ENCODE measurements around the gene GALNT9. TPM values are rescaled to one million over a fixed set of nuclear protein-coding genes. Genes with fewer than 3 reads are reported as not detected.
"Not testable (repeated sequence)": the region's sequence is repeated elsewhere in the genome, so short reads cannot be mapped to it uniquely, and the experiment has no call there.

The GALNT9 gene
- total RNA-seq, 8 experiments from 2014 or later: 0.40 to 23.8 (median 1.3) TPM

GRCh38 chr12:132249689-132250478 is 79.5 kb downstream of the GALNT9 start:
- Histone ChIP-seq H3K4me3 (no peak overlapping the region), H3K27ac (no peak overlapping the region), H3K4me1 (replicated peaks in 1 of 2) (peaks cover 0 to 15% of the 10 kb centered on the region in 2 donors)
- peak in 5 of 8 experiments; percentile 65 to 77 (median 70) for ATAC-seq (replicated peaks in 6 of 8)
- in situ Hi-C loops (cut with MboI; ENCODE audit: low pct_unique_long_range_greater_than_20kb in 2 of 9, low sequenced_read_pairs in 9 of 9, unreplicated experiment in 9 of 9): no loop called here
- WGBS, 10 experiments: 57 to 93% (median 80%) methylated on average over 2 to 8 of the region's 39 CpGs; no CpG with 5 or more reads in 4 of the 10 experiments

DNA sequence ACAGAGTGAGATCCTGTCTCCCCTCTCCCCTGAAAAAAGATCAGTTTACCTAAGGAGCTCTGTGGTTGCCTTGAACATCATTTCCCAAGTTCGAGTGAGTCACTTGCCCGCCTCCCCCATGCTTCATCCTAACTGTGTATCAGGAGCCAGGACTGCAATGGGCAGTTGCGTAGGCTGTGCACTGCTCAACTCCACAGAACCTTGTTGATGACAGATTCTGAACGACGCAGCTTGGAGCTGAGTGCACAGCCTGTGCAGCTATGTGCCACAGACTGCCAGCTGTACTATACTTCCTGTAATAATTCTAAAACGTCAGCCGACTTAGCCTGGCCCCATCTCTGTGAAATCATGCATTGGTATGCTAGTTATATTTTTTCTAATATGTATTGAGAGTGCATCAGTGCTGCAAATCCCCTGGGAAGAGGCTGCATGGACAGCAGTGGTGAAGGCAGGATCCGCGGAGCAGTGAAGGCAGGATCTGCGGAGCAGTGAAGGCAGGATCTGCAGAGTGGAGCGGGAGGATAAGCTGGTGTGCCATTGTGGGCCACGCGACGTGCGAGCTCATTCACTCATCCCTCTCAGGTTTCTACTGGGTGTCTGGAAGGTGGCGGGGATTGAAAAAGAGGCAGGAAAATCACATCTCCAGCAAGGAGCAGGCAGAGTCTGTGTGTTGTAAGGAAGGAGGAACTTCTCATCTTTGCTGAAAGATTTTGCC is 80.8 kb downstream of the GALNT9 start:
- Histone ChIP-seq H3K4me1 (replicated peaks in 1 of 2) (peaks cover 0 to 18% of the 10 kb centered on the region in 2 donors), H3K27ac (peak overlapping the region in 1 of 2 donors; percentile 41), H3K4me3 (no peak overlapping the region)
- WGBS, 10 experiments: 10 to 100% (median 61%) methylated on average over 1 to 12 of the region's 16 CpGs; no CpG with 5 or more reads in 3 of the 10 experiments
- ATAC-seq (replicated peaks in 6 of 8): peak in 7 of 8 experiments; percentile 37 to 83 (median 53)
- in situ Hi-C loops (cut with MboI; ENCODE audit: low pct_unique_long_range_greater_than_20kb in 2 of 9, low sequenced_read_pairs in 9 of 9, unreplicated experiment in 9 of 9): no loop called here

DNA sequence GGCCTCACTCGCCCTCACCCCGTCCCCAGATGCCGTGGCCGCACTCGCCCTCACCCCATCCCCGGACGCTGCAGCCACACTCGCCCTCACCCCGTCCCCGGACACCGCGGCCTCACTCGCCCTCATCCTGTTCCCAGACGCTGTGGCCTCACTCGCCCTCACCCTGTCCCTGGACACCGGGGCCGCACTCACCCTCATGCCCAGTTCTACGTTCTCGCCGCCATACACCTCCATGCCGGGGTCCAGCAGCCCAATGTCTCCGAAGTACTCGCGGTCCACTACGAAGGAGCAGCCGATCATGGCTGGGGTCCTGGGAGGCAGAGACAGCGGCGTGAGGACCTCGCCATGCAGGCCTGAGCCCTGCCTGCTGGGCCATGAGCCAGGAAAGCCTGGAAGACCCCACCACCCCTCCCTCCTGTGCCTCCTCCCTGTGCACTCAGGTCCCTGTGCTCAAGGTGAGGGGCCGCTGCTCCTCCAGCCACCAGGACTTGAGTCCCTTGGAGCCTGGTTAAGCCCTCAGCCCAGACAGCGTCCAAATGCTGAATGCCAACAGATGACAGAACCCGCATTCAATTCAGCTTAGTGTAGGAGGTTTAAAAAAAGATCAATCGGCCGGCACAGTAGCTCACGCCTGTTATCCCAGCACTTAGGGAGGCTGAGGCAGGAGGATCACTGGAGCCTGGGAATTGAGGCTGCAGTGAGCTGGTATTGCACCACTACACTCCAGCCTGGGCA is 81.5 kb downstream of the GALNT9 start:
- in situ Hi-C loops (cut with MboI; ENCODE audit: low pct_unique_long_range_greater_than_20kb in 2 of 9, low sequenced_read_pairs in 9 of 9, unreplicated experiment in 9 of 9): no loop called here
- Histone ChIP-seq H3K4me1 (replicated peaks in 1 of 2) (peaks cover 0 to 19% of the 10 kb centered on the region in 2 donors), H3K27ac (no peak overlapping the region), H3K4me3 (no peak overlapping the region)
- WGBS, 10 experiments: 70 to 93% (median 77%) methylated on average over 3 to 20 of the region's 35 CpGs; no CpG with 5 or more reads in 7 of the 10 experiments
- ATAC-seq (replicated peaks in 6 of 8): no peak

DNA sequence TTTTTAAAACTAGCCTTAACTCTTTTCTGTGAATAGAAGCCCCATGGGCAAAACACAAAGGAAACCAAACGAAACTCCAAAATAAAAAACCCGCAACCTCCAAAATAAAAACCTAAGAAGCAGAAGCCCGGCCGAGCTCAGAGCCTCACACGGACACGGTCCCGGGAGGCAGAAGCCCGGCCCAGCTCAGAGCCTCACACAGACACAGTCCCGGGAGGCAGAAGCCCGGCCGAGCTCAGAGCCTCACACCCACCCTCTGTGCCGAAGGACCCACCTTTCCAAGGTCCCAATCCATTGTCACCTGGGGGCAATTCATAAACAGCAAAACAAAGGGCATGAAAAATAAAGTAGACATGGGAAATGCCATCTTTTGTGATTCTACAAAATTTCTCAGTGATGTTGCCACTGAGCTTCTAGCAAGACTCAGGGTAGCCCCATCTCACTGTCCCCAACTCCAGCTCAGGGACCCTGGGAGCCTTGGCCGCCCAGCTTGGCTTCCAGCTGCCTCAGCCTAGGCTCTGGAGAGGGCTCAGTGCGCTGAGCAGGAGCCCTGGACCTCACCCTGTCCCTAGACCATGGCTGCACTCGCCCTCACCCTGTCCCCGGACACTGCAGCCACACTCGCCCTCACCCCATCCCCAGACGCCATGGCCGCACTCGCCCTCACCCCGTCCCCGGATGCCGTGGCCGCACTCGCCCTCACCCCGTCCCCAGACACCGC is 82.2 kb downstream of the GALNT9 start:
- in situ Hi-C loops (cut with MboI; ENCODE audit: low pct_unique_long_range_greater_than_20kb in 2 of 9, low sequenced_read_pairs in 9 of 9, unreplicated experiment in 9 of 9): no loop called here

GRCh38 chr12:132245521-132246101 is 83.8 kb downstream of the GALNT9 start:
- in situ Hi-C loops (cut with MboI; ENCODE audit: low pct_unique_long_range_greater_than_20kb in 2 of 9, low sequenced_read_pairs in 9 of 9, unreplicated experiment in 9 of 9): no loop called here
- Histone ChIP-seq H3K4me1 (replicated peaks in 1 of 2) (peaks cover 0 to 19% of the 10 kb centered on the region in 2 donors), H3K4me3 (no peak overlapping the region), H3K27ac (no peak overlapping the region)
- no peak for ATAC-seq (replicated peaks in 6 of 8)
- 50 to 85% (median 63%) methylated on average over 2 to 16 of the region's 28 CpGs; no CpG with 5 or more reads in 7 of the 10 experiments for WGBS, 10 experiments

More for the DNA sequence above, 82.2 kb downstream of the GALNT9 start:
- H3K4me3 ChIP-seq: no peak overlapping the region
- ATAC-seq (replicated peaks in 6 of 8): no peak
- peaks cover 0 to 19% of the 10 kb centered on the region in 2 donors for H3K4me1 ChIP-seq (replicated peaks in 1 of 2)
- 0 to 77% (median 56%) methylated on average over 1 to 11 of the region's 27 CpGs; no CpG with 5 or more reads in 3 of the 10 experiments for WGBS, 10 experiments
- no peak overlapping the region for H3K27ac ChIP-seq

GRCh38 chr12:132244724-132245295 is 84.6 kb downstream of the GALNT9 start:
- peaks cover 0 to 18% of the 10 kb centered on the region in 2 donors for H3K4me1 ChIP-seq (replicated peaks in 1 of 2)
- no peak overlapping the region for H3K27ac ChIP-seq
- ATAC-seq (replicated peaks in 6 of 8): no peak
- in situ Hi-C loops (cut with MboI; ENCODE audit: low pct_unique_long_range_greater_than_20kb in 2 of 9, low sequenced_read_pairs in 9 of 9, unreplicated experiment in 9 of 9): no loop called here
- no peak overlapping the region for H3K4me3 ChIP-seq
- WGBS, 10 experiments: 20 to 80% (median 66%) methylated on average over 1 to 5 of the region's 22 CpGs; no CpG with 5 or more reads in 7 of the 10 experiments

DNA sequence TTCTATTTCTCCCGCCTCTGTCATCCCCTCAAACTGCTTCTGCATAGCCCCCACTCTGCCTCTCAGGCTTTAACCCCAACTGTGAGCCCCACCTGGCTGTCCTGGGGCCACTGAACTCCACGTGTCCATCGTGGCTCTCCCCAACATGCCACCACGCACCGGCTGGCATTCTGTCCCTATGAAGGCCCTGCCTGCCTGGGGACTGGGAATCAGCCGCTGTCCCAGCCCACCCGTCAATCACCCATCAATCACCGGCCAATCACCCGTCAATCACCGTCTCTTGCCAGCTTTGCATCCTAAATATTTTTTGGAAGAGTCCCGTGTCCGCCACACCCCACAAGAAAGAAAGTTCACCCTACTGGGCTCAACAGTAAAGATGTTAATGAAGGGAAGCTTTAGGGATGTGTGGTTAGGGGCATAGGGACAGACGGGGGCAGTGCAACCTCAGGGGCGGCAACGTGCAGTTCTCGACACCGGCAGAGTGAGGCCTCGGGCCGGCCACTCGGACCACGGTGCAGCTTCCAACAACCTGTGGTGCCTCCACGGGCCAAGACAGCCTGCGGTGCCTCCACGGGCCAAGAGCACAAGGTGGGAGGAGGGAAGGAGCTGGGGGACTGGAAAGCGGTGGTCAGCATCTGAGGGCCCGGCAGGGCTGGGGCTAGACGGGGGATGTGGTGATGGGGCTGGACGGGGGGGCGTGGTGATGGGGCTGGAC is 85.6 kb downstream of the GALNT9 start:
- peak in 5 of 8 experiments; percentile 39 to 62 (median 54) for ATAC-seq (replicated peaks in 6 of 8)
- no peak overlapping the region for H3K4me3 ChIP-seq
- WGBS, 10 experiments: 10 to 80% (median 22%) methylated on average over 3 to 6 of the region's 29 CpGs; no CpG with 5 or more reads in 6 of the 10 experiments
- H3K4me1 ChIP-seq (replicated peaks in 1 of 2): peaks cover 0 to 7% of the 10 kb centered on the region in 2 donors
- H3K27ac ChIP-seq: no peak overlapping the region
- in situ Hi-C loops (cut with MboI; ENCODE audit: low pct_unique_long_range_greater_than_20kb in 2 of 9, low sequenced_read_pairs in 9 of 9, unreplicated experiment in 9 of 9): no loop called here

DNA sequence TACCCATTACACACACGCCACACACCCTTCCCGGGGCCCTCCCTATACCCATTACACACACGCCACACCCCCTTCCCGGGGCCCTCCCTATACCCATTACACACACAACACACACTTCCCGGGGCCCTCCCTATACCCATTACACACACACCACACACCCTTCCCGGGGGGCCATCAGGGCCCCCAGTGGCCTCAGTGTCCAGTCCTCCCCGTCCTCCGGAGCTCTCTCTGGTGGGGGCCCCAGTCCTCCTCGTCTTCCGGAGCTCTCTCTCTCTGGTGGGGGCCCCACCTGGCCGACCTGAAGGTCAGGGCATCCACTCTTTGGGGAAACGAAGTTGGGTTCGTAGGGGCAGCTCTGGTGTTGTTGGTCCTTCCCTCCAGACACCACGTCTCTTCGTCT is 86.2 kb downstream of the GALNT9 start:
- WGBS, 10 experiments: 29 to 67% methylated on average over 1 to 7 of the region's 15 CpGs; no CpG with 5 or more reads in 8 of the 10 experiments
- in situ Hi-C loops (cut with MboI; ENCODE audit: low pct_unique_long_range_greater_than_20kb in 2 of 9, low sequenced_read_pairs in 9 of 9, unreplicated experiment in 9 of 9); H3K27ac ChIP-seq; H3K4me3 ChIP-seq; H3K4me1 ChIP-seq (replicated peaks in 1 of 2); ATAC-seq (replicated peaks in 6 of 8): not testable (repeated sequence)

GRCh38 chr12:132240669-132241007 is 88.8 kb downstream of the GALNT9 start:
- ATAC-seq (replicated peaks in 6 of 8); H3K4me1 ChIP-seq (replicated peaks in 1 of 2); H3K4me3 ChIP-seq; in situ Hi-C loops (cut with MboI; ENCODE audit: low pct_unique_long_range_greater_than_20kb in 2 of 9, low sequenced_read_pairs in 9 of 9, unreplicated experiment in 9 of 9); H3K27ac ChIP-seq: not testable (repeated sequence)
- 10 to 80% (median 40%) methylated on average over 1 to 2 of the region's 7 CpGs; no CpG with 5 or more reads in 7 of the 10 experiments for WGBS, 10 experiments

DNA sequence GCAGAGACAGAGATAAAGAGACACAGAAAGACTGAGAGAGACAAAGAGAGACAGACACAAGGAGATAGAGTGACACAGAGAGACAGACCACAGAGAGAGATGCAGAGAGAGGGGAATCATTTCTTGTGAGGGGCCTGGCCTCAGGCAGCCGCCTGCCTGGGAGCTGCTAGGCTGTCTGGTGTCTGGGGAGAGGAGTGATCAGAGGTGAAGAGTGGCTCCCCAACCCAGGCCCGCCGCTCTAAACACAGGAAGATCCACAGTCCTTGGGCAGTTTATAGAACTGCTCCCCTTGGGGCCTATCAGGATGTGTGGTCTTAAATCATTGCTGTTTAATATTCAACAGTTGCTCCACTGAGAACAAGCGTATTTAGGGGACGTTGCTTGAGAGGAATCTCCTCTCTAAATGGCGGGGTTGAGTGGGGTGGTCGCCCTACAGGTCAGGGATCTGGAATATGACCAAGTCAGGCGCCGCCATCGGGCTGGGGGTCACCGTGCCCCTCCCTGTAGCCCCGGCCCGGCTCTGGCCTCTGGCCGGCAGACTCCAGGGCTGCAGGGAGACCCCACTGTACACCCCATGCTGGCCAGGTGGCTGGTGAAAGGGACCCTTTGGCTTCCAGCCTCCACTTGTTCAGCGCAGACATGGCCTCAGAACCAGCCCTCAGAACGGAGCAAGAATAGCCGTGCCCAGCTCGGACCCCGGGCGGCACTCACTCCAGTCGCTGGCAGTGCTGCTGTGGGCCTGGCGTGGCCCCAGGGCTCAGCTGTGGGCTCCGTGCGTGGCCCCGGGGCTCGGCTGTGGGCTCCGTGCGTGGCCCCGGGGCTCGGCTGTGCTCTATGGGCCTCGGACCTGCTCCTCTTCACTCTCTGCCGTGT is 89.4 kb downstream of the GALNT9 start:
- H3K4me1 ChIP-seq (replicated peaks in 1 of 2): peaks cover 0 to 5% of the 10 kb centered on the region in 2 donors
- in situ Hi-C loops (cut with MboI; ENCODE audit: low pct_unique_long_range_greater_than_20kb in 2 of 9, low sequenced_read_pairs in 9 of 9, unreplicated experiment in 9 of 9): no loop called here
- 40 to 86% (median 68%) methylated on average over 1 to 17 of the region's 32 CpGs; no CpG with 5 or more reads in 2 of the 10 experiments for WGBS, 10 experiments
- peak in 2 of 8 experiments; percentile 8 to 14 for ATAC-seq (replicated peaks in 6 of 8)
- H3K27ac ChIP-seq: no peak overlapping the region
- H3K4me3 ChIP-seq: no peak overlapping the region

DNA sequence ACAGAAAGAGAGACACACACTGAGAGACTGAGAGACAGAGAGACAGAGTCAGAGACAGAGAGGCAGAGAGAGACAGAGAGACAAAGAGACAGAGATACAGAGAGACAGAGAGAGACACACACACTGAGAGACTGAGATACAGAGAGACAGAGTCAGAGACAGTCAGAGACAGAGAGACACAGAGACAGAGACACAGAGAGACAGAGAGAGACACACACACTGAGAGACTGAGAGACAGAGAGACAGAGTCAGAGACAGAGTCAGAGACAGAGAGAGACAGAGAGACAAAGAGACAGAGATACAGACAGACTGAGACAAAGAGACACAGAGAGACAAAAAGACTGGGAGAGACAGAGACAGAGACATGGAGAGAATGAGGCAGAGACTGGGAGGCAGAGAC is 90.0 kb downstream of the GALNT9 start:
- no peak for ATAC-seq (replicated peaks in 6 of 8)
- in situ Hi-C loops (cut with MboI; ENCODE audit: low pct_unique_long_range_greater_than_20kb in 2 of 9, low sequenced_read_pairs in 9 of 9, unreplicated experiment in 9 of 9): no loop called here
- Histone ChIP-seq H3K4me1 (replicated peaks in 1 of 2) (peaks cover 0 to 5% of the 10 kb centered on the region in 2 donors), H3K27ac (no peak overlapping the region), H3K4me3 (no peak overlapping the region)
